Hepatic stellate cell (primary cell): ENCODE data around the gene LGALS3BP.

Experiments used
- DNase-seq: peaks from one replicate; pipeline ENCODE4 v3.0.0; 2011; ENCODE audit warnings: low spot score

The LGALS3BP gene

DNA sequence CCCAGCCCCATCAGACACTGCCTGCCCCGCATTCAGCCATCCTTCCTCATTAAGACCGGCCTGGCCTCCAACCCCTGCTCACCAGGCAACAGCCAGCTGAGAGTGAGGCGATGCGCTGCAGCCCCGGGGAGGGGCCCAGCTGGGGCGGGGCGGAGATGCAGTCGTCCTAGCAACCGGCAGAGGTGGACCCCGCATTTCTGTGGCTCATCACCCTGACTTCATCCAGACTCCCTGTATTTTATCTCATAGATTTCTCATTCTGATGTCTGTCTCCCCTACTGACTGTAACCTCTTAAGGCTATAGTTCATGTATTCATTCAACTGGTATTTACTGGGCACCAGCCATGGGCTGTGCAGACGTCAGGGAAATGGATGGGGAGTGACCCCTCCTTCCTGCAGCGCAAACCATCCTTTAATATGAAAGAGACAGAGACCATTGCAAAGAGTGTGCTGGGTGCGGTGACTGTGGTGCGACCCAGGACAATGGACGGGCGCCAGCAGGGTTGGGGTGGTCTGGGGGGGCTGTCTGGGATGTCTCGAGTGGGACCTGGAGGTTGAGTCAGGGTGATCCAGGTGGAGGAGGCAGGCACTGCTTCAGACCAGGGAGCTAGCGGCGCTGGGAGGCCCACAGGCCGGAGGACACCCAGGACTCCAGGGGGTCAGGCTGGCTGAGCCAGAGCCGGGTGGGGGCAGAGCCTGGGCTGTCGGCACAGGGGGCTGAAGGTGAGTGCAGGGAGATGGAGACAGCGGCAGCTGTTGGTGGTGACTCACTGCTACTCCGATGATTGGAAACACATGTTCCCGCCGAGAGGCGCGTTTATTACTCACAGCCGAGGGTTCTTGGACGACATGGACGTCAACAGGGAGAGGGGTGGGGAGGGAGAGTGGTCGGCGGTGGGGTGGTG is 44.1 kb downstream of the LGALS3BP start:
- peak; percentile 96 for DNase-seq

DNA sequence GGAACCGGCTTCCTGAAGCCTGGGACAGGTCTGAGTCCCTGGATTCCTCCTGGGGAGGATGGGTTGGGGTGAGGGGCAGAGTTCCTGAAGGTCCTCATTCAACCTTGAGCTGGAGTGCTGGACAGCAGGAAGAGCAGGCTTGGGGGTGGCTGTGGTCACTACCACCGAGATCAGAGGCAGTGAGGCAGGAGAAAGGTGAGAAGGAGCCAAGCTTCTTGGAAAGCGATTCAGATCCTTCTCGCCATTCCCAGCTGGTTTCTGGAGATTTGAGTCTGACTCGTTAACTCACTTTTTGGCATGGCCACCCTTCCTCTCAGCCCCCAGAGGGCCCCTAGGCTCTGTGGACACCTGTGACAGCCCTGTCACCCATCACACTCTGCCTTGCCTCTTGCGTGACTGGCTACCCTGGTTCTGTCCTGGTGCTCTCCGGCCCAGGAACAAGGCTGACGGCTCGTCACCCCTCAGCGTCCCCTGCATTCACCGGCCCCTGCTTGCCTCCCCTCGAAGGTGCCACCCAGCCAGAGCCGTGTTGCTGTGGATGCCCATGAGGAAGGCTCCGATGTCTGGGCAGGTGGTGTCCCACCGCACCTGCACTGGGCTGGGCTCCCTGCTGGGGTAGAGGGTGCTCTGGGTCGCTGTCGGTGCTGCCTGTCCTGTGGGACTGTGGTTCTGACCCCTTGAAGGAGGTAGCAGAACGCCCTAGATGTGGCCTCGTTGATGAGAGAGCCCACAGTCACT is 44.9 kb downstream of the LGALS3BP start:
- no peak for DNase-seq

DNA sequence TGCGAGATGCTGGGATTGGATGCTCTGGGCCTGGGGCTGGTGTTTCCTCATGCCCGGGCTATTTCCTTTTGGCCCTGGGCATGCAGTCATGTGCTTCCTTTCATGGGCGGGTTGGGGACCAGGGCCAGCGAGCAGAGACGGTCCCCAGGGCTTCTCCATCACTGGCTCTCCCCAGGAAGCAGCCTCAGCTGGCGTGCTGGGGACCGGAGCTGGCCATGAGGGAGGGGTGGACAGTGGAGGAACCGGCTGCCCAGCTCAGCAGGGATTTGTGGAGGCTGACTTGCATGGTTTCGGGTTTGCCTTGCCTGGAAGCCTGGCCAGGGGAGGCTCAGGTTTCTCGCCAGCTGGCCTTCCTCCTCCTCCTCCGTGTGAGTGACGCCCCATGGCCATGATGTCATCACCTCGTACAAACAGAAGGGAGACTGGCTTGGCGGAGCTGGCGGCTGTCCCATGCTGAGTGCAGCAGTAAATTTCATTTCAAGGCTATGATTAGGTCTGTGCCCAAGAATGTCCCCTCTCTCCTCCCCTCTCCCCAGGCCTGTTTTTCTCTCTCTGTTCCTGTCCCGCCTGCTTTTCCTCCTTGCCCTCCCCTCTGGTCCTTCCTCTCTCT is 45.7 kb downstream of the LGALS3BP start:
- DNase-seq, result peak; percentile 96

DNA sequence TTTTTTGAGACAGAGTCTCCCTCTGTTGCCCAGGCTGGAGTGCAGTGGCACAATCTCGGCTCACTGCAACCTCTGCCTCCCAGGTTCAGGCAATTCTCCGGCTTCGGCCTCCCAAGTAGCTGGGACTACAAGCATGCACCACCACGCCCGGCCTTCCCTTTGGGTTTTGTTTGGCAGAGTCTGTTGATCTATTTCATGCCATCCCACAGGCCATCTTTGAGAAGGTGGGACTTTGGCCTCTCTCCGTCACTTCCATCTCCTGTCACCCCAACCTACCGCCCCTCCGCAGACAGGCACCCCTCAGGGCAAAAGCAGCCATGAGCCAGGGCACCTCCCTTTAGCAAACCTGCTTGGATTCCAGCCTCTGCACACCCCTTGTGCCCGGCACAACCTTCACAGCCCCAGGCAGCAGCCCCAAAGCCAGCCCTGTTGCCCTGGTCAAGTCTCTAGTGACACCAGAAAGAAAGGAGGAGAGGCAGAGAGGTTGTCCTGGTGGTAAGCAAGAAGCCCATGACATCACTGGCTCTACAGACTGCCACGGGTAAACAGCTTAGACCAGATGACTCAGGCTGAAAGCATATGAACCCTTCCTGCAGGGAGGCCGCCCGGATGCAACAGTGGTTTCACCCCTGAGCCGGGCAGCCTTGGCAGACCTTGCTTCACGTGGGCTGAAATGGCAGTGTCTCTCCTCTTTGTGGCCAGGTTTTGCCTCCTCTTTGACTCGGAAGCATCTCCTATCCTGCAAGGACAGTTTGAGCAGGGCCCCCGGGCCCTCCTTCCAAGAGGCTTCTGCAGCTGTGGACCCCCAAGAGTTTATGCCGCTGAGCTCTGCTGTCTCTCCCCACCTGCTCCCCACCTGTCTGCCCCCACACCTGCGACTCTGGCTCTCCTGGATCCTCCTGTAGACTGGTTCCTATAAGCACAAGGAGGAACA is 46.4 kb downstream of the LGALS3BP start:
- peak; percentile 98 for DNase-seq

DNA sequence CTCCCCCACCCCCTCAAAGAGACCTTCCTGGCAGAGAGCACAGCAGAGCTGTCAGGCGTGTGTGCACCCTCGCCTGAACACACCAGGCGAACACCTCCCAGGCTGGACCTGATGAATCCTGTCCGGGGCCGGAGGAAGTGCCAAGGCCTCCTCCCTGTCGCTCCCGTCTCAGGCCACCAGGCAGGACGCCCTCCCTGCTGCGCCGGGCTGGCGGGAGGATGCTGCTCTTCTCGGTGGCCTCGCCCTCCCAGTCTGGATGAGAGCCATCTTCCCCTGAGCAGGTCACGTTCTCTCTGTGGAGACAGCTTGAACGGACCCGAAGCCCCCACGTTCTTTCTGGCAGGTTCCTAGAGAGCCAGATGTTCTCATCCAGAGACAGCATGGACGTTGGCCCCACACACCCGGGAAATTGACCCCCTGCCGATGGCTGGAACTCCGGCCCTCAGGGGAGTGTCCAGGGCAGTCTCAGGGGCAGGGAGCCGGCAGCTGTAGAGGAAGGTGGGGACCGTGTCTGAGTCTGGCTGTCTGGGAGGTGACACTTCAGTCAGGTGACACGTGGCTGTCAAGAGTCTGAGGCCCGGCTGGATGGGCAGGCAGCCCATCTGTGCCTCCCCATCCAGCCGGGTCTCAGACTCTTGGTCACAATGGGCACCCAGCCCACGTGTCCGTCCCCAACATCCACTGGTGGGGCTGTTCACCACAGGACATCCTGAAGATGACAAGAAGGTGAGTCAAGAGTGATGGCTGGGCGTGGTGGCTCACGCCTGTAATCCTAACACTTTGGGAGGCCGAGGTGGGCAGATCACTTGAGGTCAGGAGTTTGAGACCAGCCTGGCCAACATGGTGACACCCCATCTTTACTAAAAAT is 49.6 kb downstream of the LGALS3BP start:
- no peak for DNase-seq

DNA sequence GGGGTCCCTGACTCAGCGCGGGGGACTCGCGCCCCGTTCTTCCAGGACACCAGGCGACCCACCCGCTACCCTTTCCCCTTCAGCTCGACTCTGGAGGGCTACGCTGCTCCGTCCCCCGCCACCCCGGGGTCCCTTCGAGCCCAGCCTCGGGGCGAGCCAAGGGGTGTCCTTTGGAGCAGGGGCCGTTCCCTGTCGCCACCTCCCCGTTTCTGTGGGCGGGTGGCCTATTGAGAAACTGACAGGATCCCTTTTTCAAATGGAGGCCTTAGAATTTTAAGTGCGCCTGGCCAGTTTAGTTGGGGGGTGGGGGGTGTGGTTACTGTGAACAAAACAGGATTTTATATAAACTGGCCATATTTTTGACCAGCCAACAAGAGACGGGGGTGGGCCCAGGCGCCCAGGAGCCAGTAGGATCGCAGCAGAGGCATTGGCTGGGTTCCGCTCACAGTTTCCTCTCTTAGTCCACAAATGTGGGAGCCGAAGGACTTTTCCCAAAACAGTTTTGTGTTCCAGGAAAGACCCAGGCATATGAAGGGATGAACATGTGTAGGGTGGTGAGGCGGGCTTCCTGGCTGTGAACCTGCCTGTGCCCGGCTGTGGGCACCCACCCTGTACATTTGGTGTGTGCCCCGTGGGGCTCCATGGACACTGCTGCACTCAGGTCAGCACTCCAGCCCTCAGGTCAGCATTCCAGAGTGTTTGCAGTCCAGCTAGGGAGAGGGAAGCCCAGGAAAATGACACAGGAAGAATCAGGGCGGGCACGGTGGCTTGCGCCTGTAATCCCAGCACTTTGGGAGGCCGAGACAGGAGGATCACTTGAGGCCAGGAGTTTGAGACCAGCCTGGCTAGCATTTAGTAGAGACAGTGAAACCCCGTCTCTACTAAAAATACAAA is 53.8 kb downstream of the LGALS3BP start:
- peak; percentile 94 for DNase-seq

DNA sequence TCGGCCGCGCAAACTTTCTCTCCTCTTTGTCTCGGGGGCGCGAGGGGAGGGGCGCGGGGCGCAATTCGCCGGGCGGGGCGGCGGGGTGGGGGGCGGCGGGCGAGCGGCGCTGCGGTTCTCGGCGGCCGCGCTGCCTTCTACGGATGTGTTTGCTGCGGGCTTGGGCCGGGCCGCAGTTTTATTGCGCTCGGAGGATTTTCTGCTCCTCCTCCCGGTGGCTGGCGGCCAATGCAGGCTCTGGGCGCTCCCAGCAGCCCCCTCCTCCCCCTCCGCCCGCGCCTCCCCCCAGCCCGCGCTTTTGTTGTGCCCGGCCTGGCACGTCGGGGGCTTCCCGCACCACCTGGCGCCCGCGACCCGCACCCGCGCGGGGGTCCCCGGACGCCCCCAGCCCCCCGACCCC is 54.5 kb downstream of the LGALS3BP start, which contains the start of gene TIMP2:
Gene TIMP2, minus strand, starts transcription at position 154 of the 400 bp plus-strand sequence. CDS start 299 bp downstream, outside the sequence.
- peak; percentile 93 for DNase-seq

DNA sequence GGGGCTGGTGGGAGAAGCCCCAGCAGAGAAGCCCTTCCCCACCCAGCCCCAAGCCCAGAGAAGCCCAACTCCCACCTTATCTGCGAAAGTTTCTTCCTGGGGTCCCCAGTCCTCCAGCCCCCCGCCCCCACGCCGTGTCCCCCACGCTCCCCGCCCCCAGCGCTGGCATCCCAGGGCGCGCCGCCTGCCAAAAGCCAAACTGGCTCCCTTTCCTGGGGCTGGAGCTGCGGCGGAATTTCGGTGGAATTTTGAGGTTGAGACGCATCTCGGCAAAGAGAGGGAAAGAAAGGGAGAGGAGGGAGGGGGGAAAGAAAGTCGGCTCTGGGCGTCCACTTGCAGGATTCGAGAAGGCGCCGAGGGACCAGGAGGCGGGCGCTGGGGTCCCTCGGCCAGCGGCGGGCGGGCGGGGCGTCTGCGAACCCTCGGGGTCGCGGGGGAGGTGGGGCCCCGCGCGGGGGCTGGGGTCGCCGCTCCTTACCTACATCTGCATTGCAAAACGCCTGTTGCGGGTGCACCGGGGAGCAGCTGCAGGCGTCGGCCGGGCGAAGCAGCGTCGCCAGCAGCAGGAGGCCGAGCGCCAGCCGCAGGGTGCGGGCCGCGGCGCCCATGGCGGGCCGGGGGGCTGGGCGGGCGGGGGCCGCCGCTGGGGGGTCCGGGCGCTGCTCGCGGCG is 55.1 kb downstream of the LGALS3BP start:
- DNase-seq, result peak; percentile 68

DNA sequence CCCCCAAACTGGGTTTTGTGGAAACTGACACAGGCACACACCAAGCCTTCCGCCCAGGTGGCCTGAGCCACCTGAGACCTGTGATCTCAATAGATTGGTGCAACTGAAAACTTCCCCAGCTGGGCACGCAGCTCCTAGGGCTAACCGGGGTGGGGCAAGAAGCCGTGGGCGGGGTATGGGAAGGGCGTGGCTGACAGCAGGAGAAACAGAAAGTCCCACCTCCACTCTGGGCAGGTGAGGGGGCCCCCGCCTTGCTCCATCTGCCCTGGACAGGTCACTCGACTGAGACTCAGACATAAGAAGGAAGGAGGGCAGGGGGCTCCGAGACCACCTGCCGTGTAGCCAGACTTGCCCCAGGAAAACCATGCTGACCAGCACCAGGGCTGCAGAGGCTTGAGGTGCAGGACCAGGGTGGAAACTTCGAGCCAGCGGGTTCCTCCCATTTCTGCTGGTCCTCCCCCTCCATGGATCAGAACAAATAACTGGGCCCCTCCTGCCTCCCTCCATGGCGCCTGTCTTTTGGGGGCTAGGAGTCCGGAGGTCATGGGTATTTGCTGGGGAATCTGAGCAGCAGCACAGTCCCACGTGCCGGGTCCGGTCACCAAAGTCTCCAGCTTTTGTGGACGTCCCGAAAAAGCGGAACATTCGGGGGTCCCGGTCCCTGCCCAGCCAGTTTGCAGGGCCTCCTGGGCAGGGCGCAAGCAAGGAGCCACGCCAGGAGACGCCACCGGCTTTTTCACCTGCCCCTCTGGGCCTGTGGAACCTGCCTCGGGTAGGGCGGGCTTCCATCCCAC is 55.9 kb downstream of the LGALS3BP start:
- peak; percentile 70 for DNase-seq

DNA sequence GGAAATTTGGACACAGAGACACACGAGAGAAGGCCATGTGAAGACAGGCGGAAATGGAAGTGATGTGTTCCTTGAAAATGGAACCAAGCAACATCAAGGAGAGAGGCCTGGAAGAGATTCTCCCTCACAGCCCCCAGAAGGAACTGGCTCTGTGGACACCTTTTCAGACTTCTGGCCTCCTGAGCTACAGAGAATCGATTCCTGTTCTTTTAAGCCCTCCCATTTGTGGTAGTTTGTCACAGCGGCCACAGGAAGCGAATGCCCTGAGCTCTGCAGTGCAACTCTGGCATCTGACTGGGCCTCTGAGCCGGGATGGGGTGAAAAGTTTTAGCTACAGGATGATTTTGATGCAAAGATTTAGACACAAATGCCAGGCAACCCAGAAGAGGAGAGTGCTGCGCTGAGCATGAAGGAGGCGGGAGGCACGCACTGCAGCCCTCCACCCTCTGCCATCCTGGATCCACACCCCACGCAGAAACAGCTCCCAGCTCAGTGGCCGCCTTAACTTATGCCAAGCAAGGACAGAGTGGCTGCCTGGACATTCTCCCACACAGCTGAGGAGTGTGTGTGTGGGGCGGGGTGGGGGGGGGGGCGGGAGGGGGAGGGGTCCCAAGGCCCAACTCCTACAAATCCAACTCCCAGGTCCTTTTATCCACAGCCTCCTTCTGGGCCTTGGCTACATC is 56.8 kb downstream of the LGALS3BP start:
- no peak for DNase-seq

DNA sequence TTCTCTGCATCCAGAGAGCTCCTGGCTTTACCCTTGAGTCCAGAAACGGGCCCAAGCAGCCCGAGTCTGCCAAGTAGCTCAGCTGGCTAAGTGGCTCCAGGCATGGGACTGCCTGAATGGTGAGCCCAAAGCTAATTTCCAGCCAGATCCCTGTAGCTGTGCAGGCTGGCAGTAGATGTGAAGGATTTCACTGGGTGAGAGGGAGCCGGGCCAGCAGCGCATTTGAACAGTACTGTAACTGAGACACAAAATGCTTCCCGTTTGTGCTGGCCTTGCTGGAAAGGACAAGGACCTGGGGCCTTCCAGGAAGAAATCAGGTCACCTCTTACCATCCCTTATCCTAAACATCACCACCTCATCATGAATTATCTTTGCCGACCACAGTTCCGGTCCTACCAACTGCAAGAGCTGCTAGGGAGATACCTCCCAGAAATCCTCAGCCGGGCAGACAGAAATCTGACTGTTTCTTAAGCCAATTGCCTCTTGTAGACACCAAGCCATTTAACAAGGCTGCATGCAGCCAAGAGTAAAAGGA is 58.2 kb downstream of the LGALS3BP start:
- DNase-seq, result no peak
